ENCODE data around the gene CFAP206. TPM values are rescaled to one million over a fixed set of nuclear protein-coding genes. Genes with fewer than 3 reads are reported as not detected.

The CFAP206 gene
- total and polyA plus RNA-seq, 10 of the 15 experiments (the other 5 are each of a cell fraction or from before 2014, with no cell fraction given) = 0.04 to 0.24 (median 0.09) TPM; not detected in 6

DNA sequence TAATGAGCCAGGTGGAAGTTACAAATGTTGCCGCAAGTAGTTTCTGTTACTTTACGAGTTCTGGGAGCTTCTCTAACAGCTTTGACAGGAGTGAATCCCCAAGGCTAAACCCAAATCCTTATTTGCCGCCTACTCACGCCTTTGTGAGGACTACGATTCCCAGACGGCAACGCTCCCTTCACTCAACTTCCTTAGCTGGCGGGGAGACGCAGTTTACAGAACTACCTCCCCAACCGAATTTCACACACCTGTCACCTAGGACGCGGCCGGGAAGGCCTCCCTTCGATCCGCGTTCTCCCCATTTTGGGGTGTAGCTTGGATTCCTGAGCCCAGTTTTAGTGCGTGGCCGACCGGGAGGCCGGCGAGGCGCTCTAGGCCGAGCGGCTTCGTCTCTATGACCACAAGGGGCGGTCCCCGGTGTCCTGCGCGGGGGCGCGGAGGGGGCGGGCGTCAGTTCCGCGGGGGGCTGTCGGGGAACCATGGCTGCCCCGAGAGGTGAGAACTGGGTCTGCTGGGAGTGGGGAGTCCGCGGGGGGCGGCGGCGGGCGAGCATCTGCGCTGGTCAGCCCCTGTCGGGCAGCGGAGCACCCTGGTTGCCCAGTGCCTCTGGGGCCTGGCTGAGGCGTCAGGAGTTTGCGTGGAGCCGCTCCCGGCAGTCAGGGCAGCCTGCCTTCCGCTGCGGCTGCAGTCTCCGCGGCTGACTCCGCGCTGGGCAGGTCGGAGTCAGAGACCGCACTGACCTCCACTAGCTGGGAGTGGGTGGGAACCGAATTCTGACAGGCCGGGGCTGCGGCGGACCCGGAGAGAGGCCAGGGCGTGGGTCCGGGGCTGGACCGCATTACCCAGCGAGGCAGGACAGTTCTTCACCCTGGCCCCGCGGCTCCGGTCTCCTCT lies 65.0 kb downstream of the CFAP206 start, which contains the start of gene SLC35A1 (continued):
- TF ChIP-seq, protein P1, sequence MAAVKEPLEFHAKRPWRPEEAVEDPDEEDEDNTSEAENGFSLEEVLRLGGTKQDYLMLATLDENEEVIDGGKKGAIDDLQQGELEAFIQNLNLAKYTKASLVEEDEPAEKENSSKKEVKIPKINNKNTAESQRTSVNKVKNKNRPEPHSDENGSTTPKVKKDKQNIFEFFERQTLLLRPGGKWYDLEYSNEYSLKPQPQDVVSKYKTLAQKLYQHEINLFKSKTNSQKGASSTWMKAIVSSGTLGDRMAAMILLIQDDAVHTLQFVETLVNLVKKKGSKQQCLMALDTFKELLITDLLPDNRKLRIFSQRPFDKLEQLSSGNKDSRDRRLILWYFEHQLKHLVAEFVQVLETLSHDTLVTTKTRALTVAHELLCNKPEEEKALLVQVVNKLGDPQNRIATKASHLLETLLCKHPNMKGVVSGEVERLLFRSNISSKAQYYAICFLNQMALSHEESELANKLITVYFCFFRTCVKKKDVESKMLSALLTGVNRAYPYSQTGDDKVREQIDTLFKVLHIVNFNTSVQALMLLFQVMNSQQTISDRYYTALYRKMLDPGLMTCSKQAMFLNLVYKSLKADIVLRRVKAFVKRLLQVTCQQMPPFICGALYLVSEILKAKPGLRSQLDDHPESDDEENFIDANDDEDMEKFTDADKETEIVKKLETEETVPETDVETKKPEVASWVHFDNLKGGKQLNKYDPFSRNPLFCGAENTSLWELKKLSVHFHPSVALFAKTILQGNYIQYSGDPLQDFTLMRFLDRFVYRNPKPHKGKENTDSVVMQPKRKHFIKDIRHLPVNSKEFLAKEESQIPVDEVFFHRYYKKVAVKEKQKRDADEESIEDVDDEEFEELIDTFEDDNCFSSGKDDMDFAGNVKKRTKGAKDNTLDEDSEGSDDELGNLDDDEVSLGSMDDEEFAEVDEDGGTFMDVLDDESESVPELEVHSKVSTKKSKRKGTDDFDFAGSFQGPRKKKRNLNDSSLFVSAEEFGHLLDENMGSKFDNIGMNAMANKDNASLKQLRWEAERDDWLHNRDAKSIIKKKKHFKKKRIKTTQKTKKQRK (IDR thresholded peaks at IDR 0.05; ENCODE audit: low read depth, low read length) = no peak
- TF ChIP-seq RFX5 (IDR thresholded peaks at IDR 0.05; ENCODE audit: low read depth, low read length) (no peak), FOXM1 (IDR thresholded peaks at IDR 0.05; ENCODE audit: low read depth, low read length) (no peak; the same call in 1 of the 2 replicates), MEF2A (IDR thresholded peaks at IDR 0.05; ENCODE audit: insufficient read depth, low read depth, low read length) (no peak), NBN (IDR thresholded peaks at IDR 0.05) (peak; percentile 71), MXI1 (IDR thresholded peaks at IDR 0.05; ENCODE audit: low read depth, low read length) (peak; percentile 54; the same call in 1 of the 2 replicates), USF2 (IDR thresholded peaks at IDR 0.05; ENCODE audit: borderline replicate concordance, low read depth, low read length) (no peak), YBX1 (IDR thresholded peaks at IDR 0.05) (no peak), ZNF622 (IDR thresholded peaks at IDR 0.05) (no peak), ZZZ3 (IDR thresholded peaks at IDR 0.05; ENCODE audit: control insufficient read depth, insufficient read length, low read depth) (no peak), RAD51 (IDR thresholded peaks at IDR 0.05) (no peak)
- TF ChIP-seq, protein P2, sequence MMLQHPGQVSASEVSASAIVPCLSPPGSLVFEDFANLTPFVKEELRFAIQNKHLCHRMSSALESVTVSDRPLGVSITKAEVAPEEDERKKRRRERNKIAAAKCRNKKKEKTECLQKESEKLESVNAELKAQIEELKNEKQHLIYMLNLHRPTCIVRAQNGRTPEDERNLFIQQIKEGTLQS (IDR thresholded peaks at IDR 0.05; ENCODE audit: borderline replicate concordance, extremely low read depth, low read depth, low read length) = no peak
- TF ChIP-seq, protein P3, sequence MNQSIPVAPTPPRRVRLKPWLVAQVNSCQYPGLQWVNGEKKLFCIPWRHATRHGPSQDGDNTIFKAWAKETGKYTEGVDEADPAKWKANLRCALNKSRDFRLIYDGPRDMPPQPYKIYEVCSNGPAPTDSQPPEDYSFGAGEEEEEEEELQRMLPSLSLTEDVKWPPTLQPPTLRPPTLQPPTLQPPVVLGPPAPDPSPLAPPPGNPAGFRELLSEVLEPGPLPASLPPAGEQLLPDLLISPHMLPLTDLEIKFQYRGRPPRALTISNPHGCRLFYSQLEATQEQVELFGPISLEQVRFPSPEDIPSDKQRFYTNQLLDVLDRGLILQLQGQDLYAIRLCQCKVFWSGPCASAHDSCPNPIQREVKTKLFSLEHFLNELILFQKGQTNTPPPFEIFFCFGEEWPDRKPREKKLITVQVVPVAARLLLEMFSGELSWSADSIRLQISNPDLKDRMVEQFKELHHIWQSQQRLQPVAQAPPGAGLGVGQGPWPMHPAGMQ (IDR thresholded peaks at IDR 0.05; ENCODE audit: borderline replicate concordance) = no peak
- TF ChIP-seq, protein P4, sequence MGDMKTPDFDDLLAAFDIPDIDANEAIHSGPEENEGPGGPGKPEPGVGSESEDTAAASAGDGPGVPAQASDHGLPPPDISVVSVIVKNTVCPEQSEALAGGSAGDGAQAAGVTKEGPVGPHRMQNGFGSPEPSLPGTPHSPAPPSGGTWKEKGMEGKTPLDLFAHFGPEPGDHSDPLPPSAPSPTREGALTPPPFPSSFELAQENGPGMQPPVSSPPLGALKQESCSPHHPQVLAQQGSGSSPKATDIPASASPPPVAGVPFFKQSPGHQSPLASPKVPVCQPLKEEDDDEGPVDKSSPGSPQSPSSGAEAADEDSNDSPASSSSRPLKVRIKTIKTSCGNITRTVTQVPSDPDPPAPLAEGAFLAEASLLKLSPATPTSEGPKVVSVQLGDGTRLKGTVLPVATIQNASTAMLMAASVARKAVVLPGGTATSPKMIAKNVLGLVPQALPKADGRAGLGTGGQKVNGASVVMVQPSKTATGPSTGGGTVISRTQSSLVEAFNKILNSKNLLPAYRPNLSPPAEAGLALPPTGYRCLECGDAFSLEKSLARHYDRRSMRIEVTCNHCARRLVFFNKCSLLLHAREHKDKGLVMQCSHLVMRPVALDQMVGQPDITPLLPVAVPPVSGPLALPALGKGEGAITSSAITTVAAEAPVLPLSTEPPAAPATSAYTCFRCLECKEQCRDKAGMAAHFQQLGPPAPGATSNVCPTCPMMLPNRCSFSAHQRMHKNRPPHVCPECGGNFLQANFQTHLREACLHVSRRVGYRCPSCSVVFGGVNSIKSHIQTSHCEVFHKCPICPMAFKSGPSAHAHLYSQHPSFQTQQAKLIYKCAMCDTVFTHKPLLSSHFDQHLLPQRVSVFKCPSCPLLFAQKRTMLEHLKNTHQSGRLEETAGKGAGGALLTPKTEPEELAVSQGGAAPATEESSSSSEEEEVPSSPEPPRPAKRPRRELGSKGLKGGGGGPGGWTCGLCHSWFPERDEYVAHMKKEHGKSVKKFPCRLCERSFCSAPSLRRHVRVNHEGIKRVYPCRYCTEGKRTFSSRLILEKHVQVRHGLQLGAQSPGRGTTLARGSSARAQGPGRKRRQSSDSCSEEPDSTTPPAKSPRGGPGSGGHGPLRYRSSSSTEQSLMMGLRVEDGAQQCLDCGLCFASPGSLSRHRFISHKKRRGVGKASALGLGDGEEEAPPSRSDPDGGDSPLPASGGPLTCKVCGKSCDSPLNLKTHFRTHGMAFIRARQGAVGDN (IDR thresholded peaks at IDR 0.05) = peak; percentile 45; the same call in 1 of the 2 replicates
- TF ChIP-seq, protein P5, sequence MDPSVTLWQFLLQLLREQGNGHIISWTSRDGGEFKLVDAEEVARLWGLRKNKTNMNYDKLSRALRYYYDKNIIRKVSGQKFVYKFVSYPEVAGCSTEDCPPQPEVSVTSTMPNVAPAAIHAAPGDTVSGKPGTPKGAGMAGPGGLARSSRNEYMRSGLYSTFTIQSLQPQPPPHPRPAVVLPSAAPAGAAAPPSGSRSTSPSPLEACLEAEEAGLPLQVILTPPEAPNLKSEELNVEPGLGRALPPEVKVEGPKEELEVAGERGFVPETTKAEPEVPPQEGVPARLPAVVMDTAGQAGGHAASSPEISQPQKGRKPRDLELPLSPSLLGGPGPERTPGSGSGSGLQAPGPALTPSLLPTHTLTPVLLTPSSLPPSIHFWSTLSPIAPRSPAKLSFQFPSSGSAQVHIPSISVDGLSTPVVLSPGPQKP (IDR thresholded peaks at IDR 0.05; ENCODE audit: low read depth, low read length) = no peak; the same call in 1 of the 2 replicates
